A549 treated with ZK216348 at 1 μM for 4 hours (cell line): ENCODE measurements around the gene GCNT1. TPM values are rescaled to one million over a fixed set of nuclear protein-coding genes. Genes with fewer than 3 reads are reported as not detected.

Experiments
- total RNA-seq: library from RNA; stranded (reverse); fragments of 200-300 nt; extraction: Qiagen RNA extraction; gene quantifications from 5 replicates; pipeline ENCODE4 v1.2.3, GENCODE V29; 2022; ENCODE audit warnings: low read depth

Gene GCNT1
- total RNA-seq, result 1.2 to 4.6 TPM (median 2.9 TPM) in 5 replicates

GRCh38 chr9:76458903-76459693, at the start of gene GCNT1:
TSS of gene GCNT1 (plus strand) at chr9:76459182. CDS start at chr9:76502382, 43,200 bp downstream.

Other genes with a start within 250 kb of the GCNT1 start
- gene RFK, start 64.8 kb upstream of the GCNT1 start, total RNA-seq, result 24.9 to 67.1 TPM (median 40.4 TPM) in 5 replicates